HepG2 (cell line): ENCODE results near the gene FGF3. TPM values are rescaled to one million over a fixed set of nuclear protein-coding genes. Genes with fewer than 3 reads are reported as not detected.

Experiments used
- ATAC-seq: fragments of 200-7000 bp; cut with Tn5 transposase; 3 replicates; pipeline ENCODE4 v1.9.1; 2020; ENCODE audit warnings: mild to moderate bottlenecking, moderate library complexity
- BruUV-seq: library from RNA; stranded (reverse); fragments of 400-500 nt; replicated peaks from 2 replicates; lab custom pipeline; 2021; lab: Mats Ljungman, UMichigan
- CTCF ChIA-PET: fragments of 300-600 bp; formaldehyde crosslinking; extraction: SDS; loops from one replicate; lab custom pipeline; 2021; ENCODE audit warnings: low total read pairs, inconsistent platforms, low intra/inter-chr PET ratio; lab: Yijun Ruan, JAX
- POLR2A ChIA-PET: fragments of 350-600 bp; sonication (Branson Sonifier 250); formaldehyde crosslinking; loops from one replicate; lab custom pipeline; 2020; ENCODE audit warnings: antibody characterized with exemption, inconsistent platforms; lab: Yijun Ruan, JAX
- DNase-seq: peaks from one replicate; pipeline ENCODE4 v3.0.0-alpha.2; 2015; ENCODE audit warnings: low spot score
- FAIRE-seq: peaks from 3 replicates; lab custom pipeline; 2011; peaks lifted over from hg19 to GRCh38; lab: Jason Lieb, UNC
- H2AFZ ChIP-seq: one replicate; pipeline ENCODE4 v1.6.1; 2011; ENCODE audit warnings: low read length, inconsistent platforms
- H3K27ac ChIP-seq: fragments of 300-600 bp; 3 replicates; pipeline ENCODE4 v1.8.0; 2011; ENCODE audit warnings: mixed run types, mild to moderate bottlenecking, mixed read lengths, low read length, inconsistent platforms; ENCODE audit not compliant: insufficient read depth; ENCODE audit errors: extremely low read length
- H3K27me3 ChIP-seq, 2 experiments: fragments of 200-600 bp in 1 of 2; 2 replicates in 1 of 2; 3 replicates in 1 of 2; pipeline versions ENCODE4 v1.6.0 to v1.8.0; 2011; ENCODE audit warnings: low read length in 2 of 2, mild to moderate bottlenecking in 2 of 2, moderate library complexity in 2 of 2, inconsistent platforms in 1 of 2; ENCODE audit not compliant: insufficient read depth in 2 of 2, control insufficient read depth in 1 of 2
- H3K36me3 ChIP-seq, 2 experiments: fragments of 200-600 bp in 1 of 2; replicated peaks in 1 of 2; 2 replicates in 1 of 2; 3 replicates in 1 of 2; pipeline versions ENCODE4 v1.5.1 to v1.8.0; 2011; ENCODE audit warnings: low read length in 2 of 2, inconsistent platforms in 1 of 2; ENCODE audit not compliant: insufficient read depth in 2 of 2, control insufficient read depth in 1 of 2
- H3K4me1 ChIP-seq: 2 replicates; pipeline ENCODE4 v1.5.1; 2012; ENCODE audit warnings: low read length, inconsistent platforms; ENCODE audit not compliant: insufficient read depth
- H3K4me2 ChIP-seq: 2 replicates; pipeline ENCODE4 v1.6.0; 2011; ENCODE audit warnings: low read depth, low read length, inconsistent platforms
- H3K4me3 ChIP-seq, 3 experiments: fragments of 200-600 bp in 1 of 3; sonication (generic), shearing (Covaris generic) in 1 of 3; replicated peaks in 1 of 3; 2 replicates each; pipeline ENCODE4 v1.5.1; 2011 to 2016; ENCODE audit warnings: low read length in 3 of 3, inconsistent platforms in 2 of 3, low read depth in 2 of 3, mild to moderate bottlenecking in 2 of 3, control low read depth in 1 of 3, mixed read lengths in 1 of 3; ENCODE audit not compliant: insufficient read depth in 1 of 3
- H3K79me2 ChIP-seq: one replicate; pipeline ENCODE4 v1.6.1; 2011; ENCODE audit warnings: low read length, inconsistent platforms; ENCODE audit not compliant: insufficient read depth
- H3K9ac ChIP-seq: 2 replicates; pipeline ENCODE4 v1.6.0; 2011; ENCODE audit warnings: mild to moderate bottlenecking, low read depth, low read length, inconsistent platforms; ENCODE audit not compliant: insufficient read depth
- H3K9me3 ChIP-seq: 2 replicates; pipeline ENCODE4 v1.5.1; 2012; ENCODE audit warnings: mild to moderate bottlenecking, low read length
- H4K20me1 ChIP-seq: 2 replicates; pipeline ENCODE4 v1.6.0; 2011; ENCODE audit warnings: inconsistent platforms, mild to moderate bottlenecking, low read length, moderate library complexity; ENCODE audit not compliant: insufficient read depth
- AKAP8 ChIP-seq: sonication (generic); formaldehyde crosslinking; IDR thresholded peaks from 2 replicates; pipeline ENCODE4 v1.5.1; 2020; ENCODE audit warnings: mild to moderate bottlenecking, missing genetic modification reagents
- BHLHE40 ChIP-seq: IDR thresholded peaks from 2 replicates; pipeline ENCODE4 v1.6.1; 2011; ENCODE audit warnings: low read length, improper control_type of control experiment
- CBX2 ChIP-seq, 2 experiments: fragments of 200-600 bp in 1 of 2; sonication (generic); formaldehyde crosslinking in 1 of 2; IDR thresholded peaks; 2 replicates each; pipeline versions ENCODE4 v1.7.0 to v1.8.1; 2018 to 2022; ENCODE audit warnings: low read depth in 2 of 2, low read length in 1 of 2, mild to moderate bottlenecking in 1 of 2, missing genetic modification reagents in 1 of 2
- KAT8 ChIP-seq: IDR thresholded peaks from 2 replicates; pipeline ENCODE4 v1.6.1; 2016; ENCODE audit warnings: missing genetic modification reagents, missing compliant biosample characterization
- ZNF777 ChIP-seq: sonication (generic); formaldehyde crosslinking; IDR thresholded peaks from 2 replicates; pipeline ENCODE4 v1.4.0; 2020; ENCODE audit warnings: missing genetic modification reagents
- WGBS: methylation state at CpG from one replicate; pipeline ENCODE4 v1.1.6; 2017; ENCODE audit warnings: low lambda C conversion rate; 5-methylcytosine and 5-hydroxymethylcytosine counted together
- in situ Hi-C: cut with HindIII; loops from 2 replicates; pipeline ENCODE4 v1.10.0; 2017; ENCODE audit warnings: low pct_unique_long_range_greater_than_20kb; ENCODE audit not compliant: extremely low pct_ligation_motif_present
- intact Hi-C: fragments of 100-400 bp; cut with micrococcal nuclease; formaldehyde crosslinking; loops from one replicate; pipeline ENCODE4 v1.10.0; 2022; ENCODE audit not compliant: unreplicated experiment
- polyA plus RNA-seq, 8 experiments: library from polyadenylated mRNA; depleted of rRNA in 3 of 8; stranded (reverse) in 7 of 8; unstranded in 1 of 8; fragments of >200 nt; fragmentation: Illumina TruSeq in 4 of 8; extraction: Trizol in 4 of 8; gene quantifications; 2 replicates each; pipeline versions ENCODE4 v1.2.1 to v1.2.3, GENCODE V29; 2011 to 2016; ENCODE audit warnings: low read depth in 4 of 8, missing spikeins in 1 of 8, mixed read lengths in 1 of 8; ENCODE audit not compliant: insufficient read depth in 1 of 8
- total RNA-seq, 5 experiments: library from RNA; depleted of rRNA; stranded (reverse); fragments of >200 nt; fragmentation: Illumina TruSeq; extraction: Trizol; gene quantifications; 2 replicates each; pipeline ENCODE4 v1.2.3, GENCODE V29; 2016; ENCODE audit warnings: low read depth in 1 of 5
- TF ChIP-seq, protein P1 (sequence below): sonication (generic); formaldehyde crosslinking; IDR thresholded peaks from 2 replicates; pipeline ENCODE4 v1.4.0; 2020; ENCODE audit warnings: mild to moderate bottlenecking, missing genetic modification reagents
- TF ChIP-seq, protein P2 (sequence below): sonication (generic); formaldehyde crosslinking; IDR thresholded peaks from 2 replicates; pipeline ENCODE4 v1.5.0; 2020; ENCODE audit warnings: missing genetic modification reagents

FGF3 gene
- total and polyA plus RNA-seq, 2 of the 13 experiments (the other 11 are each of a cell fraction or from before 2014, with no cell fraction given): not detected

DNA sequence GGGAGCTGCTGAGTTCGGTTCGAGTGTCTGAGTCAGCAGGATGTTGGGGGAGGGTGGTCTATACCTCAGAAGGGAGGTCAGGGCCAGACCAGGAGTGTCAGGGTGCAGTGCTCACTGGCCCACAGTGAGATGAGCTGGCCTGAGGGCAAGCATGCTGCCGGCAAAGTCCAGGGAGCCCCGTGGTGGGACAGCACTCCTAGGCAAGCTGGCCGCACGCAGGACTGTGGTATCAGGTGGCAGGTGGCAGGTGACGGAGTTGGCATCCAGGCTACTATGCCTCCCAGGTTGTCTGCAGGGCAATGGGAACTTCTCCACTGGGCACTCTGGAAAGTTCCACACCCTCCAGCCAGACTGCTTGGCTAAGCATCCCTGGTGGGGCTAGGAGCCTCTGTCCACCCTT is 4.8 kb downstream of the FGF3 start:
- in situ Hi-C loops (no loop called here), intact Hi-C loops (no loop called here)
- FAIRE-seq (no peak), DNase-seq (no peak), ATAC-seq (no peak)
- Histone ChIP-seq H3K9me3 (no peaks in the 10 kb centered on the region), H3K4me3 (no peak overlapping the region), H2AFZ (no peak overlapping the region), H3K27me3 (peaks cover 13 to 32% of the 10 kb centered on the region in 2 experiments; a peak in 4 of 5 replicates), H3K4me1 (no peaks in the 10 kb centered on the region), H3K4me2 (no peak overlapping the region), H3K27ac (no peak overlapping the region), H3K79me2 (no peaks in the 10 kb centered on the region), H3K36me3 (no peaks in the 10 kb centered on the region), H4K20me1 (0 out of 2 replicates have a peak, but pooled peaks cover 4% of the 10 kb centered on the region), H3K9ac (no peak overlapping the region)
- no peak for TF ChIP-seq KAT8 (CRISPR knock-in tag)
- BruUV-seq: no TSS peak
- POLR2A ChIA-PET: no interaction called here
- 8% methylated on average over 2 of the region's 7 CpGs for WGBS
- CTCF ChIA-PET: no interaction called here

DNA sequence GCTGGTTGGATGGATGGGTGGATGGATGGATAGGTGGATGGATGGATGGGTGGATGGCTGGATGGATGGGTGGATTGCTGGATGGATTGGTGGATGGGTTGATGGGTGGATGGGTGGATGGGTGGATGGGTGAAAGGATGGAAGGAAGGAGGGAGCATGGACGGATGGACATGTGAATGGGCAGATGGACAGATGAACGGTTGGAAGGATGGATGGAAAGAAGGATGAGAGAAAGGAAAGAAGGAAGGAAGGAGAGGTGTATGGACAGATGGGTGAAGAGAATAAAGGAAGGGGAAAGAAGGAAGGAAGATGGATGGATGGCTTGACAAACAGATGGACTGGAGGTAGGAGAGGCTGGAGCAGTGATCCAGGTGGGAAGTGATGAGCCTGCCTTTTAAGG is 5.4 kb downstream of the FGF3 start:
- ChIA-PET CTCF (no interaction called here), POLR2A (no interaction called here)
- WGBS: 2% methylated on average over 2 of the region's 2 CpGs
- peaks cover 13 to 38% of the 10 kb centered on the region in 2 experiments; a peak in 4 of 5 replicates for H3K27me3 ChIP-seq
- H3K9me3 ChIP-seq: no peaks in the 10 kb centered on the region
- H2AFZ ChIP-seq: no peak overlapping the region
- no peaks in the 10 kb centered on the region for H3K36me3 ChIP-seq
- H3K4me3 ChIP-seq: no peak overlapping the region
- BruUV-seq: no TSS peak
- FAIRE-seq (no peak), ATAC-seq (no peak), DNase-seq (no peak)
- no peak overlapping the region for H3K4me2 ChIP-seq
- TF ChIP-seq BHLHE40 (no peak), AKAP8 (CRISPR knock-in tag) (no peak), CBX2 (IDR thresholded peaks at IDR 0.05; ENCODE audit: low read depth, low read length) (no peak), CBX2 (CRISPR knock-in tag; IDR thresholded peaks at IDR 0.05; ENCODE audit: low read depth) (no peak), ZNF777 (CRISPR knock-in tag) (no peak)
- TF ChIP-seq, protein P1, sequence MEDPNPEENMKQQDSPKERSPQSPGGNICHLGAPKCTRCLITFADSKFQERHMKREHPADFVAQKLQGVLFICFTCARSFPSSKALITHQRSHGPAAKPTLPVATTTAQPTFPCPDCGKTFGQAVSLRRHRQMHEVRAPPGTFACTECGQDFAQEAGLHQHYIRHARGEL: no peak
- TF ChIP-seq, protein P2, sequence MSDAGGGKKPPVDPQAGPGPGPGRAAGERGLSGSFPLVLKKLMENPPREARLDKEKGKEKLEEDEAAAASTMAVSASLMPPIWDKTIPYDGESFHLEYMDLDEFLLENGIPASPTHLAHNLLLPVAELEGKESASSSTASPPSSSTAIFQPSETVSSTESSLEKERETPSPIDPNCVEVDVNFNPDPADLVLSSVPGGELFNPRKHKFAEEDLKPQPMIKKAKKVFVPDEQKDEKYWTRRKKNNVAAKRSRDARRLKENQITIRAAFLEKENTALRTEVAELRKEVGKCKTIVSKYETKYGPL (CRISPR knock-in tag): no peak
- in situ Hi-C loops (no loop called here), intact Hi-C loops (no loop called here)
- no peaks in the 10 kb centered on the region for H3K79me2 ChIP-seq
- no peak overlapping the region for H3K27ac ChIP-seq
- H4K20me1 ChIP-seq: 0 out of 2 replicates have a peak, but pooled peaks cover 4% of the 10 kb centered on the region
- no peak overlapping the region for H3K9ac ChIP-seq
- no peaks in the 10 kb centered on the region for H3K4me1 ChIP-seq
